K562 (cell line): Measurements from ENCODE around the gene CELSR1. TPM values are rescaled to one million over a fixed set of nuclear protein-coding genes. Genes with fewer than 3 reads are reported as not detected.

Experiments
- ATAC-seq: fragments of 200-7000 bp; cut with Tn5 transposase; 3 replicates; pipeline ENCODE4 v1.9.1; 2020; ENCODE audit warnings: moderate library complexity
- BruUV-seq: library from RNA; stranded (reverse); fragments of 400-500 nt; replicated peaks from 2 replicates; lab custom pipeline; 2021; lab: Mats Ljungman, UMichigan
- CTCF ChIA-PET: fragments of 300-600 bp; formaldehyde crosslinking; extraction: SDS; loops from one replicate; lab custom pipeline; 2021; ENCODE audit warnings: low intra/inter-chr PET ratio; lab: Yijun Ruan, JAX
- POLR2A ChIA-PET: fragments of 300-600, 350-650 bp; sonication (Branson Sonifier 250); formaldehyde crosslinking; extraction: SDS; loops from one replicate; lab custom pipeline; 2021; ENCODE audit warnings: antibody characterized with exemption, inconsistent platforms; lab: Yijun Ruan, JAX
- DNase-seq, 4 experiments: peaks; one replicate each; pipeline versions ENCODE4 v3.0.0 to v3.0.0-alpha.2; 2011 to 2018; ENCODE audit warnings: low spot score in 3 of 4, mixed read lengths in 3 of 4; ENCODE audit errors: extremely low read depth in 1 of 4
- FAIRE-seq: peaks from 2 replicates; lab custom pipeline; 2011; peaks lifted over from hg19 to GRCh38; lab: Jason Lieb, UNC
- H2AFZ ChIP-seq: 2 replicates; pipeline ENCODE4 v1.6.0; 2011; ENCODE audit warnings: low read depth, low read length, control low read depth, inconsistent platforms
- H3K27ac ChIP-seq: fragments of 200-600 bp; 3 replicates; pipeline ENCODE4 v1.8.0; 2011; ENCODE audit warnings: low read depth, mild to moderate bottlenecking, control low read depth, inconsistent platforms, low read length, moderate library complexity, mixed read lengths; ENCODE audit errors: extremely low read depth
- H3K27me3 ChIP-seq, 2 experiments: fragments of 300-600 bp in 1 of 2; 2 replicates in 1 of 2; 3 replicates in 1 of 2; pipeline versions ENCODE4 v1.6.0 to v1.8.0; 2011; ENCODE audit warnings: inconsistent platforms in 2 of 2, low read length in 2 of 2, mild to moderate bottlenecking in 1 of 2, mixed read lengths in 1 of 2, moderate library complexity in 1 of 2; ENCODE audit not compliant: control insufficient read depth in 2 of 2, insufficient read depth in 2 of 2
- H3K36me3 ChIP-seq: fragments of 300-600 bp; 3 replicates; pipeline ENCODE4 v1.8.0; 2011; ENCODE audit warnings: mild to moderate bottlenecking, low read length, inconsistent platforms; ENCODE audit not compliant: control insufficient read depth, insufficient read depth
- H3K4me1 ChIP-seq, 2 experiments: fragments of 200-600 bp in 1 of 2; replicated peaks in 1 of 2; 2 replicates in 1 of 2; 3 replicates in 1 of 2; pipeline versions ENCODE4 v1.5.1 to v1.8.0; 2011; ENCODE audit warnings: inconsistent platforms in 2 of 2, low read length in 2 of 2, mild to moderate bottlenecking in 1 of 2, mixed read lengths in 1 of 2, moderate library complexity in 1 of 2; ENCODE audit not compliant: control insufficient read depth in 2 of 2, insufficient read depth in 2 of 2
- H3K4me2 ChIP-seq: 2 replicates; pipeline ENCODE4 v1.6.1; 2011; ENCODE audit warnings: low read length, control low read depth, inconsistent platforms, mixed read lengths; ENCODE audit not compliant: insufficient read depth
- H3K4me3 ChIP-seq: fragments of 200-600 bp; sonication (generic), shearing (Covaris generic); 2 replicates; pipeline ENCODE4 v1.5.1; 2016; ENCODE audit warnings: control low read depth, inconsistent platforms
- H3K79me2 ChIP-seq: fragments of 200-600 bp; 3 replicates; pipeline ENCODE4 v1.8.0; 2011; ENCODE audit warnings: low read length, inconsistent platforms; ENCODE audit not compliant: control insufficient read depth, insufficient read depth
- H3K9ac ChIP-seq, 2 experiments: 2 replicates each; pipeline versions ENCODE4 v1.6.0 to v1.6.1; 2011; ENCODE audit warnings: low read depth in 2 of 2, low read length in 2 of 2, control low read depth in 1 of 2, inconsistent platforms in 1 of 2, mild to moderate bottlenecking in 1 of 2, mixed read lengths in 1 of 2; ENCODE audit not compliant: insufficient read depth in 1 of 2
- H3K9me1 ChIP-seq: one replicate; pipeline ENCODE4 v1.6.0; 2011; ENCODE audit warnings: inconsistent platforms, mild to moderate bottlenecking, low read length, moderate library complexity; ENCODE audit not compliant: control insufficient read depth, insufficient read depth
- H3K9me3 ChIP-seq: replicated peaks from 2 replicates; pipeline ENCODE4 v1.5.1; 2011; ENCODE audit warnings: low read depth, low read length, inconsistent platforms; ENCODE audit not compliant: control insufficient read depth, insufficient read depth
- H4K20me1 ChIP-seq: replicated peaks from 2 replicates; pipeline ENCODE4 v1.6.1; 2011; ENCODE audit warnings: low read length, inconsistent platforms, mixed read lengths; ENCODE audit not compliant: control insufficient read depth, insufficient read depth
- ELF2 ChIP-seq: fragments of 250-450 bp; sonication (Bioruptor Pico); IDR thresholded peaks from 2 replicates; pipeline ENCODE4 v1.5.0; 2021; ENCODE audit warnings: mild to moderate bottlenecking
- ETV5 ChIP-seq: sonication (generic); formaldehyde crosslinking; IDR thresholded peaks from 2 replicates; pipeline ENCODE4 v1.4.0; 2020; ENCODE audit warnings: low read depth, mild to moderate bottlenecking, missing genetic modification reagents
- HDGF ChIP-seq: fragments of 450-650 bp; IDR thresholded peaks from 2 replicates; pipeline ENCODE4 v1.6.1; 2016
- MED1 ChIP-seq: sonication (generic); formaldehyde crosslinking; IDR thresholded peaks from 2 replicates; pipeline ENCODE4 v1.8.1; 2023; ENCODE audit warnings: missing genetic modification reagents, borderline replicate concordance
- POLR2G ChIP-seq: fragments of 200-400 bp; formaldehyde crosslinking; IDR thresholded peaks from 2 replicates; pipeline ENCODE4 v1.6.1; 2017; ENCODE audit warnings: low read depth, mild to moderate bottlenecking, antibody characterized with exemption, low read length, moderate library complexity
- TOE1 ChIP-seq, 2 experiments: fragments of 450-650 bp in 1 of 2; sonication (generic) in 1 of 2; formaldehyde crosslinking in 1 of 2; IDR thresholded peaks; 2 replicates each; pipeline versions ENCODE4 v1.7.1 to v1.8.0; 2016 to 2022; ENCODE audit warnings: borderline replicate concordance in 2 of 2, mild to moderate bottlenecking in 2 of 2, antibody characterized with exemption in 1 of 2, inconsistent platforms in 1 of 2, low read depth in 1 of 2, missing genetic modification reagents in 1 of 2, moderate library complexity in 1 of 2
- ZNF274 ChIP-seq: IDR thresholded peaks from 2 replicates; pipeline ENCODE4 v1.6.1; 2011; ENCODE audit warnings: low read depth, mild to moderate bottlenecking, low read length, moderate library complexity, borderline replicate concordance
- ZNF324 ChIP-seq: fragments of 250-450 bp; sonication (Bioruptor Pico); IDR thresholded peaks from 2 replicates; pipeline ENCODE4 v1.4.0; 2020; ENCODE audit warnings: mild to moderate bottlenecking
- ZNF507 ChIP-seq: conservative IDR thresholded peaks from 2 replicates; pipeline ENCODE4 v1.6.1; 2017; ENCODE audit warnings: missing genetic modification characterization, missing compliant biosample characterization
- WGBS: fragments of 100-300 bp; shearing (Covaris generic); methylation state at CpG from one replicate; pipeline ENCODE4 v1.1.6; 2016; ENCODE audit warnings: low coverage, mixed read lengths; ENCODE audit not compliant: insufficient coverage; ENCODE audit errors: missing lambda C conversion rate; 5-methylcytosine and 5-hydroxymethylcytosine counted together
- in situ Hi-C: fragments of 300-500 bp; cut with MboI; formaldehyde crosslinking; loops from 4 replicates; pipeline ENCODE4 v1.15.0; 2018; ENCODE audit warnings: inconsistent platforms, mixed read lengths
- intact Hi-C: fragments of 100-400 bp; cut with micrococcal nuclease; formaldehyde crosslinking; loops from 2 replicates; pipeline ENCODE4 v1.14.2; 2022
- polyA plus RNA-seq, 8 experiments: library from polyadenylated mRNA; depleted of rRNA in 4 of 8; stranded (reverse) in 5 of 8; unstranded in 3 of 8; fragments of >200 nt; fragmentation: Nextera tagmentation in 2 of 8; fragmentation: Illumina TruSeq in 1 of 8; extraction: Ambion mirVana in 2 of 8; extraction: Trizol in 1 of 8; gene quantifications; 2 replicates each; pipeline versions ENCODE4 v1.2.1 to v1.2.3, GENCODE V29; 2011 to 2014; ENCODE audit warnings: inconsistent platforms in 1 of 8, missing spikeins in 1 of 8
- total RNA-seq, 7 experiments: library from RNA; depleted of rRNA in 6 of 7; stranded (reverse); fragments of >200 nt in 6 of 7; fragmentation: Illumina TruSeq in 2 of 7; extraction: Trizol in 2 of 7; gene quantifications; 2 replicates each; pipeline versions ENCODE4 v1.2.1 to v1.2.3, GENCODE V29; 2011 to 2021; ENCODE audit warnings: low replicate concordance in 1 of 7
- TF ChIP-seq, protein P1 (sequence below): fragments of 450-650 bp; formaldehyde crosslinking; IDR thresholded peaks from 2 replicates; pipeline ENCODE4 v1.4.0; 2020; ENCODE audit warnings: mild to moderate bottlenecking, moderate library complexity
- TF ChIP-seq, protein P2 (sequence below), 3 experiments: IDR thresholded peaks in 2 of 3; conservative IDR thresholded peaks in 1 of 3; 2 replicates each; pipeline ENCODE4 v1.5.1; 2011 to 2012; ENCODE audit warnings: low read length in 3 of 3, mild to moderate bottlenecking in 3 of 3, control low read depth in 2 of 3, improper control_type of control experiment in 1 of 3, inconsistent platforms in 1 of 3, low read depth in 1 of 3, mixed read lengths in 1 of 3, moderate library complexity in 1 of 3; ENCODE audit not compliant: insufficient read depth in 2 of 3
- TF ChIP-seq, protein P3 (sequence below): fragments of 250-450 bp; sonication (Bioruptor Pico); IDR thresholded peaks from 2 replicates; pipeline ENCODE4 v1.9.0; 2021; ENCODE audit warnings: mild to moderate bottlenecking, inconsistent platforms

CELSR1 gene
- total and polyA plus RNA-seq, 9 of the 15 experiments (the other 6 are each of a cell fraction or from before 2014, with no cell fraction given) = under 0.01 to 0.09 TPM; not detected in 7

DNA sequence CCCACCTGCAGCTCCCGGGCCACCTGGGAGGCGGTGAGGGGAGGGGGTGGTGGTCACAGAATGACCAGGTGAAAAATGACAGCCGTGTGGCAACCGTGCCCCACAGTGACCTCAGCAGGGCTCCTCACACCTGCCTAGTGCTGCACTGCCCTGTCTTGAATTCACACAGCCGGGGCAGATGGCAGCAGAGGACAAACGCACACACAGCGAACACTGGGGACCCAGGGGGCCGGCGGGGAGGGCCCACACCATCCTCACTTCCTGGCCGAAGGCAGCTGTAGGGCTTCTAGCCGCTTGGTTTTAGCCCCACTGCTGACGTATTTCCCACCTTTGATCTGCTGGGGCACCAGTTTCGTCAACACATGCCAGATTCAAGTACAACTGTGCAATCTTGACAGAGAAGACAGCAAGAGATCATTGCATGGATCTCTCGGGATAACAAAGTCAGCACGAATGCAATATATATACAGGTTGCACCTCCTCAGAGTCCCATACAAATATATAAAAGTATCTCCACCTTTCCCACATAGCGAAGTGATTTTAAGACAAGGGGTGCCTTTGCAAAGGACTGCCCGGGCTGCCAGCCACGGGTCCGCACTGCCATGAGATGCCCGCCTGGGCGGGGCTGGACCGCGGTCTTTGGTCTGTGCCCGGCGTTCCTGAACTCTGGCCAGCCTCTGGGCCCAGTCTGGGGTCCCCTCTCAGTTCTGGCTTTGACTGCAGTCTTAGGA, 175.1 kb downstream of the CELSR1 start:
- Histone ChIP-seq H3K79me2 (no peaks in the 10 kb centered on the region), H3K9me1 (no peaks in the 10 kb centered on the region), H3K9me3 (no peaks in the 10 kb centered on the region), H3K4me2 (no peak overlapping the region), H3K36me3 (no peaks in the 10 kb centered on the region), H3K4me3 (no peak overlapping the region), H3K9ac (no peak overlapping the region), H3K4me1 (peaks cover 0 to 33% of the 10 kb centered on the region in 2 experiments; a peak in 2 of 5 replicates), H3K27me3 (peaks cover 5 to 28% of the 10 kb centered on the region in 2 experiments; a peak in 4 of 5 replicates), H3K27ac (no peak overlapping the region), H4K20me1 (peaks cover under 1% of the 10 kb centered on the region; the same call in 1 of the 2 replicates), H2AFZ (no peak overlapping the region)
- intact Hi-C loops = no loop called here
- DNase-seq = no peak
- WGBS = 4% methylated on average over 19 of the region's 25 CpGs
- BruUV-seq = no TSS peak
- in situ Hi-C loops = no loop called here
- no peak for FAIRE-seq
- CTCF ChIA-PET = no interaction called here
- no peak for ATAC-seq
- no peak for TF ChIP-seq MED1
- TF ChIP-seq ETV5 (CRISPR knock-in tag) = no peak
- no peak for TF ChIP-seq ELF2 (CRISPR knock-in tag)
- no peak for TF ChIP-seq TOE1 (IDR thresholded peaks at IDR 0.05; ENCODE audit: borderline replicate concordance)
- TF ChIP-seq TOE1 (CRISPR knock-in tag; IDR thresholded peaks at IDR 0.05; ENCODE audit: borderline replicate concordance, low read depth) = no peak
- TF ChIP-seq, protein P1, sequence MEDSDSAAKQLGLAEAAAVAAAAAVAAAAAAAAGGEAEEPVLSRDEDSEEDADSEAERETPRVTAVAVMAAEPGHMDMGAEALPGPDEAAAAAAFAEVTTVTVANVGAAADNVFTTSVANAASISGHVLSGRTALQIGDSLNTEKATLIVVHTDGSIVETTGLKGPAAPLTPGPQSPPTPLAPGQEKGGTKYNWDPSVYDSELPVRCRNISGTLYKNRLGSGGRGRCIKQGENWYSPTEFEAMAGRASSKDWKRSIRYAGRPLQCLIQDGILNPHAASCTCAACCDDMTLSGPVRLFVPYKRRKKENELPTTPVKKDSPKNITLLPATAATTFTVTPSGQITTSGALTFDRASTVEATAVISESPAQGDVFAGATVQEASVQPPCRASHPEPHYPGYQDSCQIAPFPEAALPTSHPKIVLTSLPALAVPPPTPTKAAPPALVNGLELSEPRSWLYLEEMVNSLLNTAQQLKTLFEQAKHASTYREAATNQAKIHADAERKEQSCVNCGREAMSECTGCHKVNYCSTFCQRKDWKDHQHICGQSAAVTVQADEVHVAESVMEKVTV (CRISPR knock-in tag) = no peak
- TF ChIP-seq ZNF274 = no peak
- no peak for TF ChIP-seq POLR2G
- no peak for TF ChIP-seq HDGF
- TF ChIP-seq, protein P2, sequence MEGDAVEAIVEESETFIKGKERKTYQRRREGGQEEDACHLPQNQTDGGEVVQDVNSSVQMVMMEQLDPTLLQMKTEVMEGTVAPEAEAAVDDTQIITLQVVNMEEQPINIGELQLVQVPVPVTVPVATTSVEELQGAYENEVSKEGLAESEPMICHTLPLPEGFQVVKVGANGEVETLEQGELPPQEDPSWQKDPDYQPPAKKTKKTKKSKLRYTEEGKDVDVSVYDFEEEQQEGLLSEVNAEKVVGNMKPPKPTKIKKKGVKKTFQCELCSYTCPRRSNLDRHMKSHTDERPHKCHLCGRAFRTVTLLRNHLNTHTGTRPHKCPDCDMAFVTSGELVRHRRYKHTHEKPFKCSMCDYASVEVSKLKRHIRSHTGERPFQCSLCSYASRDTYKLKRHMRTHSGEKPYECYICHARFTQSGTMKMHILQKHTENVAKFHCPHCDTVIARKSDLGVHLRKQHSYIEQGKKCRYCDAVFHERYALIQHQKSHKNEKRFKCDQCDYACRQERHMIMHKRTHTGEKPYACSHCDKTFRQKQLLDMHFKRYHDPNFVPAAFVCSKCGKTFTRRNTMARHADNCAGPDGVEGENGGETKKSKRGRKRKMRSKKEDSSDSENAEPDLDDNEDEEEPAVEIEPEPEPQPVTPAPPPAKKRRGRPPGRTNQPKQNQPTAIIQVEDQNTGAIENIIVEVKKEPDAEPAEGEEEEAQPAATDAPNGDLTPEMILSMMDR (IDR thresholded peaks at IDR 0.05 in 2 of 3, conservative IDR thresholded peaks at IDR 0.05 in 1 of 3; ENCODE audit: insufficient read depth in 2 of 3, low read depth in 1 of 3, low read length in 3 of 3) = no peak
- TF ChIP-seq ZNF324 (CRISPR knock-in tag) = no peak
- TF ChIP-seq ZNF507 (tag) = no peak
- TF ChIP-seq, protein P3, sequence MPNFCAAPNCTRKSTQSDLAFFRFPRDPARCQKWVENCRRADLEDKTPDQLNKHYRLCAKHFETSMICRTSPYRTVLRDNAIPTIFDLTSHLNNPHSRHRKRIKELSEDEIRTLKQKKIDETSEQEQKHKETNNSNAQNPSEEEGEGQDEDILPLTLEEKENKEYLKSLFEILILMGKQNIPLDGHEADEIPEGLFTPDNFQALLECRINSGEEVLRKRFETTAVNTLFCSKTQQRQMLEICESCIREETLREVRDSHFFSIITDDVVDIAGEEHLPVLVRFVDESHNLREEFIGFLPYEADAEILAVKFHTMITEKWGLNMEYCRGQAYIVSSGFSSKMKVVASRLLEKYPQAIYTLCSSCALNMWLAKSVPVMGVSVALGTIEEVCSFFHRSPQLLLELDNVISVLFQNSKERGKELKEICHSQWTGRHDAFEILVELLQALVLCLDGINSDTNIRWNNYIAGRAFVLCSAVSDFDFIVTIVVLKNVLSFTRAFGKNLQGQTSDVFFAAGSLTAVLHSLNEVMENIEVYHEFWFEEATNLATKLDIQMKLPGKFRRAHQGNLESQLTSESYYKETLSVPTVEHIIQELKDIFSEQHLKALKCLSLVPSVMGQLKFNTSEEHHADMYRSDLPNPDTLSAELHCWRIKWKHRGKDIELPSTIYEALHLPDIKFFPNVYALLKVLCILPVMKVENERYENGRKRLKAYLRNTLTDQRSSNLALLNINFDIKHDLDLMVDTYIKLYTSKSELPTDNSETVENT (CRISPR knock-in tag) = no peak
- POLR2A ChIA-PET = no interaction called here
